NCI-H146 treated with DMSO at 0.1 percent for 48 hours (cell line): ENCODE results near the gene NUP93.
"Not testable (repeated sequence)": the region's sequence is repeated elsewhere in the genome, so short reads cannot be mapped to it uniquely, and the experiment has no call there.

Experiments
- DNase-seq: peaks from one replicate; lab custom pipeline; 2025; ENCODE audit not compliant: unreplicated experiment; lab: John Stamatoyannopoulos, UW

The NUP93 gene

DNA sequence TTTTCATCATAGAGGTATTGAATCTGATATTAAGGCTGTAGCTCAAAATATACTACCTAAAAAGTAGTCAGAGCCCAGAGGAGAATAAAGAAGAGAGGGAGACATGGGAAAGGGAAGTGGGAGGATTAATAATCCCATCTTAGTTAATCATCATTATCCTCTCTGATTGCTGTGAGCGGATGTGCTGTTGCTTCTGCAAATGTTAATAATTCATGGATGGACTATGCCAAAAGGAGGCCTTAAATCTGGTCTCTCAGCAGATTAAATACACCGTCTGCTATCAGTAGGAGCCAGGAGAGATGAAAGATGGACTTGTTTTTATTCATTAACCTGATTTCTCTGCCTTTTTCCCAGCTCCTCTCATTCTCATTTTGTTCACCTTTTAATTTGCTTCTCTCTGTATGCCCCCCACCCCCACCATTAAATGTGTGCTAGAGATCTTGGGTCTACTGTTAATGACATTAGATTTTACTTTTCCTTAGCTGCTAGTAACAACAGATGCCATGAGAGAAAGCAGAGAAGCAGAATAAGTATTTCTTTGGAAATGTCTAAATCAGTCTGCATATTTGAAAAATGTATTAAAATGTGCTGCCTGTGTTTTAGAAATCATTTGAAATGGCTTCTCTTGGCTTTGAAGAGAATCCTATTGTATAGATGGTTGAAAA, 44.2 kb downstream of the NUP93 start:
- DNase-seq, result no peak

DNA sequence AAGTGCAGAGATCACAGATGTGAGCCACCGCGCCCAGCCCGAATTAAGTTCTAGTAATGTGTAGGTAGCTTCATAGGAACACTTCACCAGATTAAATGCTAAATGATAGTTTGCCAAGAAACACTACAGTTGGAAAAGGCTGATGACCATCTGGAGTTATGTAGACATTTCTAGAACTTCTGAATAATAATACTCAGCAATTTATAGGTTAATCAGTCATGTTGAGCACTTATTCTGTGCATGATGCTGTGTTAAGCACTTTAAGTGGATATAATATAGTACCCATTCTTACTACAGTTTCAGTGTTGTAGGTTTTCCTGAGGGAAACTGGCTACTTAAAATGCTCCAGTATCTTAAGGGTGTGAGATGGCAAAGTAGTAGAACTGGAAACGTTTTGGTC, 45.2 kb downstream of the NUP93 start:
- no peak for DNase-seq

DNA sequence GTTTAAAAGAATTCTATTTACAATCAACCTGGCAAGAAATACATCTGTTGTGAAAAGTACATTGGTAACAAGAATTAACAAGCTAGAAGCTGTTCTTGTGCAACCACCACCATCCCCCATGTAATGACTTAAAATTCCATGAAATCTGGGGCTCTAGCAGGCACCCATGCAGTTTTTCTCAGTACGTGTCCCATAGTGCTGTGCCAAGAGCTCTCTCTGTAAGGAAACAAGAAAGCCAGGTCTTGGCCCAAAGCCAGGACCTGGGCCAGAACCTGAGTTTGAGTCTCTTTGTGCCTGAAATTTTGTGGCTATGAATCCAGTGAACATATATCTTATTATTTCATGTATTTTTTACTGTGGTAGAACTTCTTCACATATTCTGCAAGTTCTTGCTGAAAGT, 46.6 kb downstream of the NUP93 start:
- DNase-seq, result no peak

DNA sequence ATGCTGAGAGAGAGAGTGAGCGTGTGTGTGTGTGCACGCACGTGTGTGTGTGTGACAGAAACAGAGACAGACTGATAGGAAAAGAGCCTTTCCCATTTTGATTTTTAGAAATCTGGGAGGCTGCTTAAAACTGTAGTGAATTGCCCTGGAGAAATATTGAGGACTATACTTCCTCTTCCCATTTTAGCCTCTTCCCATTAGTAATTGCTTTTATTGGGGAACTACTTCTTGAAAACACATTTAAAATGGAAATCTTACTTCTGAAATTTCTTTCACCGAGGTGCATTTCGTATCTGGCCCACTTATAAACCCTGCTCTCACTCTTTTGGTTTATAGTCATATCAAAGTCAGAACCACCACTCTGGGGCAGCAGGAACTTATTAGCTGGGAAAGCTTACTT, 47.1 kb downstream of the NUP93 start:
- no peak for DNase-seq

DNA sequence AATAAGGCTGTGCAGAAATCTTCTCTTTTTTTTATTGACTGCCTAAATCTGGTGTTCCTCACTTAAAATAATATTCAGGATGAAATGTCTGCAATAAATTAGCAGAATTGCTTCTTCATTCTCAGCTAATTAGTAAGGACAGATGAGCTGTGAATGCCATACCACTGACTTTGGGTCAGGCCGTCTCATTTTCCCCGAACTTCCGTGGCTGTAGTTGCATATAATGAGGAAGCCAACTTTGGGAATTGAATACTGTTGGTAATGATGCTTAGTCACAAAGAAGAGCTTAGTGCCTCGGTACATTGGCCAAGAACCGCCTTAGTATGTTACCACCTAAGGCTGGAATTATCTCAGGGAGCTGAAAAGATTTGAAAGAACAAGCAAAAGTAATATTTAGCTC, 47.6 kb downstream of the NUP93 start:
- no peak for DNase-seq

DNA sequence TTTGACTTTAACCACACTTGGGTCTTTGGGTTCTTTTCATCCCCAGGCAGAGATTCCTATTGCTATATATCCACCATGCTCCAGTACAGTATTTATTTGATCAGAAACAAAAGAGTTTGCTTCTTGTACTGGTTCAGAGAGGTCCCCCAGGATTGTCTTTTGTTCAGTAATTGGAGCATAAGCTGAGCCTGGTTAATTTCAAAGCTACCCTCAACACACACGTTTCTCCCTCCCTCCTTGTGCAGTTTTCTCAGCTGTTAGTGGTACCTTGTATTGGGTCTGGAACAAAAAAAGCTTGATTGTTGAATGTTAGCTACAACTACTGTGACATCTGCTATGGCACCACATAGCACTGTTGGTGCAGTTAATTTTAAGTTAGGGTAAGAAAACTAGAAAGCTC, 50.0 kb downstream of the NUP93 start:
- peak; percentile 2 for DNase-seq

DNA sequence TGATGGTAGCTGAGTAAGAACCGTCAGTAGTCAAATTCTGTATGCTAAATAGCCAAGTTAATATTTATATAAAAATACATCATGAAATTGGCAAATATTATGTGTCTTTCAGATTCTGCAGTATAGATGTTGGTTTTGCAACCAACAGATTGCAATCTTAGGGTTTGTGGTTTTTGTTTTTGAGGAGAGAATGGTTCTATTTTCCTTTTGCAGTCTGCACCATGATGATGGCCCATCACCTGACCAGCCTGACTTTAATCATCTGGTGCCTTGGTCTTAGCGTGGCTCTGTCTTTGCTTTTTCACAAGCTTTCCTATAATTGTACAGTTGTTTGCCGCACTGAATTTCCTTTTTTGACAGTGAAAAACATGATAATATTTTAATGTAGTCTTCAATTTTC, 50.7 kb downstream of the NUP93 start:
- DNase-seq, result no peak

DNA sequence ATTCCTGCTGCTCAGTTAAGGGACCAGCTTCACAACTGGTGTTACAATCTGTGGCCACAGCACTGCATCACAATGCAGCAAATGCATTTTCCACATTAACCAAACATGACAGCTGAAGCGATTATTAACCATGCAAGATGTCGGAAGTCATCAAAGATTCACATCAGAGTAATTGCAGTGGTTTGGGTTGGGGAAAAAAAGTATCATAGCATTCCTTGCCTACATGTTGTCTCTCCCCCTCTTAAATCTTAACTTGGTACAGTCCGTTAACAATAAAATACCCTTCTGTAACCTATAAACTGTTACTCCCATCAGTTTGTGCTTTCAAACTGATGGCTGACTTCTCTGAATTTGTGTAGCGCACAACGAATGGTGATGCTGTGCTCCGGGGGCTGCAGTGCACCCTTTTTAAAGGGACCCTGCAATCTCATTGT, 51.6 kb downstream of the NUP93 start:
- DNase-seq, result no peak

DNA sequence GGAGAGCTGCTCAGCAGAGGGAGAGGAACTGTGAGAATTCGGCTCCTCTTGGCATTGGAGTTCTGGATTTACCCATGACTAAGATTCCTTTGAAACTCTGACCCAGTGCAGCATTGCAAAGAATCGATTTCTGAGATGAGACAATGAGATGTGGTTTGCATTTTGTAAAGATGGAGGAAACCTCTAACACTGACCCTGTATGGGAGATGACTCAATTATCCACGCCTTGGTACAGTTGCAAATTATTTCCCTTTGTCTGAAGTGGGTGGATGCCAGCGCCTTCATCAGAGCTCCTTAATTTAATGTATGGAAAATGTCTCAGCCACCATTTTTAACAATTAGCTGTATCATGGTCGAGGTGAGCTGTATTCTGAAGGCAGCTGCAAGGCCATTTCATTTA, 53.4 kb downstream of the NUP93 start:
- DNase-seq, result peak; percentile 30

DNA sequence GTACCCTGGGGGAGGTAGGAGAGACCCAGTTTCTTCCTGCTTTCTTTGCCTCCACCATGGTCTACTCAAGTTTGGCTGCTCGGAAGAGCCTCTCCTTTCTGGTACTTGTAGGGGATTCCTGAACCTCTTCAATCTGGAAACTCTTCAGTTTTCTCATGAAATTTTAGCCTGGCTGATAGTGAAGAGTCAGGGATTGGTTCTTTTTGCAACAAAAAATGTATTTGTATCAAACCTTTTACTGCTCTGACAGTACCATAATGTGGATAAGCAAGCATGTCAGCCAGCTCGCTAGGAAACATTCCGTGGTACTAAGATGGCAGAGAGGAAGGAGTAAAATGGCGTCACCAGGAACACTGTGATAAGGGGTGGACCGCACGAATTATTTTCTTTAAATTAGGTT, 55.4 kb downstream of the NUP93 start:
- DNase-seq, result no peak

DNA sequence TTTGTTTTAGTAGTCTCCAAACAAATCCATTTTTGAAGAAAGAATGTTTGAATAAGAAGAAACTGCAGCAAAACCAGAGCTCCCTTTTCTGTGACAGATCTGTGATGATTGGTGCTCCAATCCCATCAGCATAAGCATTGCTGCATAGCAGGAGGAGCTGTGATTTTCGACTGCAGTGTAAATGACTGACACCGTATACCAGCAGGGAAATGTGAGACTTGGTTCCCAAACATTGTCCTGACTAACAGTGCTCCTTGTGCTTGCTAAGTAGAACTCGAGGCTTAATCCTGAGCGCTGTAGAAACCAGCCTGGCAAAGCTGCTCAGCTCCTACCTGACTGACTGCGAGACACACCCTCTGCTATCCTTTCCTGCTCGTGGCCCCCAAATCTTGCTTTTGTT, 57.2 kb downstream of the NUP93 start:
- no peak for DNase-seq

DNA sequence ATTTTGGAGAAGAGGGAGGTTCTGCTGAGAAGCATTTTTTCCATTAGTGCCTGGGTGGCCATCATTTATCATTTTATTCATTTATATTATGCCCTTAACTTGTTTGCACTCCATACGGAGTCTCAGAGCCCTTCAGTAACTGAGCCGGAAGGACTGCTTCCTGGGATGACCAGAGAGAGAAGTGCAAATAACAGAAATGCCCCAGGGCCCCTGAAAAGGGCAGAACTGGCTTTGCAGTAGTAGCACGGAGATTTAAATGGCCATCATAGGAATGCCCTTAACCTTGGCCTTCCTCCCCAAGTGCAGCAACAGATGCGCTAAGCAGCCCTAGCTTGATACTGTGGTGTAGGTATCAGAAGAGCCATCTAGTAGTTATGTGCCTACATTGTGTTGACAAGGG, 58.5 kb downstream of the NUP93 start:
- no peak for DNase-seq

DNA sequence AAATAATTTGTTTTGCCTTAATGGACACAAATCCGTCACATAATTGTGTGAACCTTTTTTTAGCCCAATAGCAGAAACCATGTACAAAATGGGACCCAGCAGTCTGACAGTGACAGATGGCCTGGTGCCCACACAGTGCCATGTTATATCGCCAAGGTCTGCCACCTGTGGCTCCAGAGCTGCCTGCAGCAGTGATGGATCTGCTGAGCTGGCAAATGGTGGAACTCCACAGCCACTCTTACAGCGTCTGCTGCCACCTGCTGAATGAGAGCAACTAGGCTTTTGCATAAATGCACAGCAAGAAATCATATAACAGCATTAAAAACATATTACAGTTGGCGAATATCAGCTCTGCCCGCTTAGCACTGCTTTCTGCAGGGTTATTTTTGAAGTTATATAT, 59.4 kb downstream of the NUP93 start:
- peak; percentile 16 for DNase-seq

DNA sequence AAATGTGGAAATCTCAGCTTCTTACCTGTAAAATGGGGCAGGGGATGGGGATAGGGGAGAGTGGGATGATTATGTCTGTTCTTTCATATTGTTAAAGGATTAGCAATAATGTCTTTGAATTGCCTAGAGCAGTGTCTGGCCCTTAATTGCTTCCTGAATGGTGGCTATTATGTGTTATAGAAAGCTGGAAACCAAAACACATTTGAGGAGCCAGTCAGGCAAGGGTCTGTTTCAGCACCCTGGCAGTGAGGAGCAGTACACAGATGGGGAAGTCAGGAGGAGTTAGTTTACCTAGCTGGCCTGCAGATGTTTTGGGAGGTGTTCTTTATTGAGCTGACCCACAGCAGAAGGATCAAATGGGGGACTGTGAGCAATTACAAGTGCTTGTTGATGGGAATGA, 63.0 kb downstream of the NUP93 start:
- DNase-seq, result peak; percentile 65

DNA sequence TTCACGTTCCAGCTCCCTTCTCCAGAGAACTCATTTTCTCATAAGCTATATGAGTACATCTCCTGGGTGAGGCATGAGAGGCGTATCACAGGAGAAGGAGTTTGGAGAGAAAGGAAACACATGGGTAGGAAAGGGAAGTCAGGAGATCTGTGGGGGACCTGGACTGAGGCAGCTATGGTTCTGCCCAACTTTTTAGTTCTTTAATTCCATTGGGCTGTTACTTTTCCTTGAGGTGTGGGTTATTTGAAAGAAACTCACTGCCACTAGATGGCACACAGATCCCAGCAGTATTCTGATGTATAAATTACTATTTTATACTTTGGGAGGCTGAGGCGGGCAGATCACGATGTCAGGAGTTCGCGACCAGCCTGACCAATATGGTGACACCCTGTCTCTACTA, 63.6 kb downstream of the NUP93 start:
- DNase-seq, result no peak

DNA sequence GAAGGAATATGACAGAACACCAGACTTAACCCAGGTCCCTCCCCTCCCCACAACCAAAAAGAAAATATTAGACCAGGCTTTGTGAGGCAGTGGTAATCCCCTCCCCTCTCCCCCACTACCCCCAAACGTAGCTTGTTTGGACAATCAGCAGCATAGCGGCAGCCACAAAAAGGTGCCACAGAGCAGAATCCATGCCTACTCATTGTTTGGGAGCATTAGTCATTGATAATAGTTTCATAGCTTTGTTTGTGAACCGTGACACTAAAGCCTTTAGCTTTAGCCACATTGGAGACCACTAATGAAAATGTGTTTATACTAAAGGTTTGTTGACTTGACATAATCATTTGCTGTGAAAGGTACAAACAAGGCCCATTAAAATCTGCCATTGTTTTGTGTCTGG, 65.1 kb downstream of the NUP93 start:
- DNase-seq, result no peak

DNA sequence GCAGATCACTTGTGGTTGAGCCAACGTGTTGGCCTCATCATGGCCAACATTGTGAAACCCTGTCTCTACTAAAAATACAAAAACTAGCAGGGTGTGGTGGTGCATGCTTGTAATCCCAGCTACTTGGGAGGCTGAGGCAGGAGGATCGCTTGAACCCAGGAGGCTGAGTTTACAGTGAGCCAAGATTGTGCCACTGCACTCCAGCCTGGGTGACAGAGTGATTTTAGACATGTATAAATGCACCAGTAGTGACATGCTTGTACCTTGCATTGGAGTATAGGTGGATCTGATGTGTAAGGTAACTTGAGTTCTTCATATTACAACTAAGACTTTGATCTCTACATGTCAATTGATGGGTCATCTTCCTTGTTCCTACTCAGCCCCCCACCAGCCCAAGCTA, 67.1 kb downstream of the NUP93 start:
- not testable (repeated sequence) for DNase-seq

DNA sequence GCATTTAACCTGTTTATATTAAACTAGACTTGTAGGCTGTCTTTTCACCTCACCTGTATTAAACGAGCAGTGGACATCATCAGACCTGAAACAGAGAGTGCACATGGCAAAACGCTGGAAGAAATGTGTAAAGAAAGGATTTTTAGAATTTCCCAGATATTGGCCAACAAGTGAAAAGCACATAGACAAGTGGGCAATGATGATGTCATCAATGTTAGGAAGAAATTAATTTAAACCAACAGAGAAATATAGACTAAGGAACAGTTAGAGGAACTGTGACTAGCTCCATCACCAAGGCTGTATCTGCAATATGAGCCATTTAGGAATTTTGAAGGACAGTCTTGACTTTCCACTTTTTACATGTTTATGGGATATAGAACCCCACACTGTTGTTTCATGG, 67.9 kb downstream of the NUP93 start:
- no peak for DNase-seq

DNA sequence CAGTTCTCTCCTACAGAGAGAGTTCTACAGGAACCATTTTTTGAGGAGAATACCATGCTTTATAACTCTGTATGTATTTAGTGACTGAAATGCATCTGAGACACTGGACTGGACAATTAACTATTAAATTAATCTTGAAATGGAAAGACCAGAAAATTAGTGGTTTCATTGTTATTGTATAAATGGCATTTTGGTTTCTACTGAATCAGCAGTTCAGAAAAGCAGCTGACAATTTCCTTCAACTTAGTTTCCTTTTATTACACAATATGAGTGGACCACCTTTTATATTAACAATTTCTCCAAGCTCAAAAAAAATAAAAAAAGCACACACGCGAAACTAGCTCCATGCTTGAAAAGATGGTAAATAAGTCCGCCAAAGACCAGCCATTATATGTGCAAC, 69.0 kb downstream of the NUP93 start:
- no peak for DNase-seq

DNA sequence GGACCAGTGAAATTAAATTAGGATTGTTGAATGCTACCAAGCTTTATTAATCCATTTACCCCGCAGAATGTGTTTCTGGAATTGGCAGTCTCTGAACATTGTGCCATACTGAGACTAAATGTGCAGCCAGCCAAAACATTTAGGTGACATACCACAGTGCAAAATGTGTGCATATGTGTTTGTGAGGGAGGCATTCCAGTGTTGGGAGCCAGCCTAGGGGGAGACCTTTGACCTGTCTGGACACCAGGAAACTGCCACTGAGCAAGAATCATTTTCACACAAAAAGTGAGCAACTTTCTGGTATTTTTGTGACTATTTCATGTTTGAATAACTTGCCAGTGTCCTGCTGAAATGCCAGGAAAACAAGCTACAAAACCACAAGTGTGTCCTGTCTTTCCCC, 70.4 kb downstream of the NUP93 start:
- DNase-seq, result no peak

DNA sequence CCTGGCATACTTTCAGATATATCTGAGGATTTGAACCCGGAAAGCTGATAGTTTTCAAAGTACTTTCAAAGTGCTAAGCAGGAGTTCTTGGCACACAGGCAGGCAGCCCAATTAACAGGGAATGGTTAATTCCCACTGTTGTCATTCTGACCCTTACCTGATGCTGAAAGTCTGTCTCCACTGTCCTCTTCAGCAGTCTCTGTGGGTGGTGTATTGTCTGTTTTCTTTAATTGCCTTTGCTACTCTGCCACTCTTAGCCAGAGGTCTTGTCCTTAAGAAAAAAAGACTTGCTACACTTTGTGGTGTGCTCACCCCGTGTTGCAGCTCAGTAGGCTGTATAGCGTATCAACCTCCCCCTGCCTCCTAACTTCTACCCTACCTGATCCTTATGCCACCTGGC, 71.8 kb downstream of the NUP93 start:
- DNase-seq, result no peak

DNA sequence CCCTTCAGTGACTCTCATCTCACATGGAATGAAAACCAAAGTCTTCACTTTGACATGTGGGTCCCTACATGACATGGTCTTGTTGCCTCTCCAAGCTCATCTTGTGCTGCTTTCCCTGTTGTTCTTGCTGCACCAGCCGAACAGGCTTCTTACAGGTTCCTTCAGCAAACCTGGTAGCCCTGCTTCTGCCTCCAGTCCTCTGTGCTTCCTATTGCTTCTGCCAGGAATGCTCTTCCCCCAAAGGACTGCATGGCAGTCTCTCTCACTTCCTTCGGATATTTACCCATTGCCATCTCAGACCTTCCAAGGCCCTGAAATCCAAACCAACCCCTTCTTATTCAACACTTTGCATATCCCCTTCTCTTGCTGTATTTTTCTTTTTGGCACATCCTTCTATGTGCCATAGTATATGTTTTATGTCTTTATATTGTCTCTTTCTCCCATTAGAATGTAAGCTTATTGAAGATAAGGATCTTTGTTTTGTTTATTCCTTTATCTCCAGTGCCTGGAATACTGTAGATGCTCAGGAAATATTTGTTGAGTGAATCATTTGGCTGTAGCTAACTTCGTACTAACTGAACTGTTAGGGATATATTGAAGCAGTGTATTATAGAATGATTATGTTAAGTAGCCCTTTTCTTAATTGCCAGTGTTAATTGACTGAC, 77.2 kb downstream of the NUP93 start:
- no peak for DNase-seq

DNA sequence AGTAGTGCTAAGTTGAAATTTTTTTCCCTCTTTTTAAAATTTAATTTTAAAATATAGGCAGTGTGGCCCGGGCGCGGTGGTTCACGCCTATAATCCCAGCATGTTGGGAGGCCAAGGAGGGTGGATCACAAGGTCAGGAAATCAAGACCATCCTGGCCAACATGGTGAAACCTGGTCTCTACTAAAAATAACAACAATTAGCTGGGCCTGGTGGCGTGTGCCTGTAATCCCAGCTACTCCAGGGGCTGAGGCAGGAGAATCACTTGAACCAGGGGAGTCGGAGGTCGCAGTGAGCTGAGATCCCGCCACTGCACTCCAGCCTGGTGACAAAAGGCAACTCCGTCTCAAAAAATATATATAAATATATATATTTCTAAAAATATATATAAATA, 77.7 kb downstream of the NUP93 start:
- not testable (repeated sequence) for DNase-seq
